Sigmoid colon (tissue), 3 donors: ENCODE data around the gene SPINDOC.

Experiments
- POLR2A ChIP-seq, 2 donors: fragments of 450-650 bp; IDR thresholded peaks; one replicate each; pipeline ENCODE4 v1.6.1; 2016; ENCODE audit warnings: antibody characterized with exemption in 2 of 2, mild to moderate bottlenecking in 2 of 2, moderate library complexity in 2 of 2
- TF ChIP-seq, protein P1 (sequence below), 4 experiments: fragments of 450-650 bp in 3 of 4; fragments of 200-600 bp in 1 of 4; IDR thresholded peaks; one replicate each; pipeline ENCODE4 v1.5.1; 2016 to 2019; ENCODE audit warnings: antibody characterized with exemption in 4 of 4, mild to moderate bottlenecking in 3 of 4, moderate library complexity in 2 of 4

DNA sequence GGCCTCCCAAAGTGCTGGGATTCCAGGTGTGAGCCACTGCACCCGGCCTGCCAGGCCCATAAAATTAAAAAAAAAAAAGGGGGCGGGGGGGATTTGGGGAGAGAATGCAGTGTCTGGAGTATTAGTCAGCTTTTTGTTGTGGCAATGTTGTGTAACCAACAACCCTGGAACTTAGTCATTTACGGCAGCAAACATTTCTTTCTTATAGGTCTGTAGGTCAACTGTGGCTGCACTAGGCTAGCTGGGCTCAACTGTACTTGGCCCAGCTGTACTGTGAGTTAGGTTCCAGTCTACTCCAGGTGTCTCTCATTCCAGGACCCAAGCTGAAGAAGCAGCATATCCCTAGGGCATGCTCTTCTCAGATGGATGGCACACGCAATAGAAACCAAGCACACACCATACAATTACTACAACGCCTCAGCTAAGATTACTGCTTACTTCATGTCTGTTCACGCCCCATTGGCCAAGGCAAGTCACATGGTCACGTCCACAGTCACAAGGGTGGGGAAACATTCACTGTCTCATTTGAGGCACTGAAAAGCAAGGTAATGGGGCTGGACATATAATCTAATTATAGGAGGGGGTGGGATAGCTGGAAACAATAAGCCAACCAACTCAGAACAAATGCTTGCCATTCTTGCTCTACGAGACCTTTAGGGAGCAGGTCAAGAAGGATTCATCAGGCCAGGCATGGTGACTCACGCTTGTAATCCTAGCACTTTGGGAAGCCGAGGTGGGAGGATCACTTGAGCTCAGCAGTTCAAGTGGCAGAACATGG is 10.4 kb upstream of the SPINDOC start:
- TF ChIP-seq, protein P1, sequence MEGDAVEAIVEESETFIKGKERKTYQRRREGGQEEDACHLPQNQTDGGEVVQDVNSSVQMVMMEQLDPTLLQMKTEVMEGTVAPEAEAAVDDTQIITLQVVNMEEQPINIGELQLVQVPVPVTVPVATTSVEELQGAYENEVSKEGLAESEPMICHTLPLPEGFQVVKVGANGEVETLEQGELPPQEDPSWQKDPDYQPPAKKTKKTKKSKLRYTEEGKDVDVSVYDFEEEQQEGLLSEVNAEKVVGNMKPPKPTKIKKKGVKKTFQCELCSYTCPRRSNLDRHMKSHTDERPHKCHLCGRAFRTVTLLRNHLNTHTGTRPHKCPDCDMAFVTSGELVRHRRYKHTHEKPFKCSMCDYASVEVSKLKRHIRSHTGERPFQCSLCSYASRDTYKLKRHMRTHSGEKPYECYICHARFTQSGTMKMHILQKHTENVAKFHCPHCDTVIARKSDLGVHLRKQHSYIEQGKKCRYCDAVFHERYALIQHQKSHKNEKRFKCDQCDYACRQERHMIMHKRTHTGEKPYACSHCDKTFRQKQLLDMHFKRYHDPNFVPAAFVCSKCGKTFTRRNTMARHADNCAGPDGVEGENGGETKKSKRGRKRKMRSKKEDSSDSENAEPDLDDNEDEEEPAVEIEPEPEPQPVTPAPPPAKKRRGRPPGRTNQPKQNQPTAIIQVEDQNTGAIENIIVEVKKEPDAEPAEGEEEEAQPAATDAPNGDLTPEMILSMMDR (IDR thresholded peaks at IDR 0.05), result no peak
- TF ChIP-seq POLR2A (IDR thresholded peaks at IDR 0.05), result no peak
